Nephron (organoid): Measurements from ENCODE around the gene LDHB.
"Not testable (repeated sequence)": the region's sequence is repeated elsewhere in the genome, so short reads cannot be mapped to it uniquely, and the experiment has no call there.

ENCODE experiments used
- H3K27ac Mint-ChIP-seq, 3 experiments: 2 replicates each; pipeline ENCODE4 v1.8.0; 2020; ENCODE audit warnings: mixed read lengths in 3 of 3, mild to moderate bottlenecking in 2 of 3, moderate library complexity in 1 of 3
- H3K27me3 Mint-ChIP-seq: 2 replicates; pipeline ENCODE4 v1.8.0; 2021; ENCODE audit warnings: low read depth, mild to moderate bottlenecking, moderate library complexity, mixed read lengths
- H3K36me3 Mint-ChIP-seq: 2 replicates; pipeline ENCODE4 v1.8.0; 2020; ENCODE audit warnings: low read depth, mixed read lengths
- H3K4me1 Mint-ChIP-seq: 2 replicates; pipeline ENCODE4 v1.8.0; 2020; ENCODE audit warnings: mixed read lengths
- H3K4me3 Mint-ChIP-seq, 3 experiments: 2 replicates each; pipeline ENCODE4 v1.8.0; 2020; ENCODE audit warnings: mild to moderate bottlenecking in 3 of 3, mixed read lengths in 3 of 3, moderate library complexity in 2 of 3
- H3K9me3 Mint-ChIP-seq: 2 replicates; pipeline ENCODE4 v1.8.0; 2020; ENCODE audit warnings: mixed read lengths
- CTCF ChIP-seq, 3 experiments: fragments of 200-600 bp; sonication (generic); IDR thresholded peaks; one replicate each; pipeline ENCODE4 v1.5.0; 2021; ENCODE audit warnings: antibody characterized with exemption in 3 of 3; ENCODE audit not compliant: unreplicated experiment in 3 of 3

Gene LDHB

GRCh38 chr12:21647179-21647578, 10.5 kb downstream of the LDHB start:
- TF ChIP-seq CTCF (IDR thresholded peaks at IDR 0.05; ENCODE audit: unreplicated experiment in 3 of 3), result no peak
- peaks cover 51% of the 10 kb centered on the region for H3K4me1 Mint-ChIP-seq
- no peaks in the 10 kb centered on the region for H3K9me3 Mint-ChIP-seq
- H3K36me3 Mint-ChIP-seq, result peaks cover 98% of the 10 kb centered on the region
- no peaks in the 10 kb centered on the region for H3K27me3 Mint-ChIP-seq
- H3K27ac Mint-ChIP-seq, result peak overlapping the region in 1 of 3 experiments; percentile 73
- no peak overlapping the region for H3K4me3 Mint-ChIP-seq

DNA sequence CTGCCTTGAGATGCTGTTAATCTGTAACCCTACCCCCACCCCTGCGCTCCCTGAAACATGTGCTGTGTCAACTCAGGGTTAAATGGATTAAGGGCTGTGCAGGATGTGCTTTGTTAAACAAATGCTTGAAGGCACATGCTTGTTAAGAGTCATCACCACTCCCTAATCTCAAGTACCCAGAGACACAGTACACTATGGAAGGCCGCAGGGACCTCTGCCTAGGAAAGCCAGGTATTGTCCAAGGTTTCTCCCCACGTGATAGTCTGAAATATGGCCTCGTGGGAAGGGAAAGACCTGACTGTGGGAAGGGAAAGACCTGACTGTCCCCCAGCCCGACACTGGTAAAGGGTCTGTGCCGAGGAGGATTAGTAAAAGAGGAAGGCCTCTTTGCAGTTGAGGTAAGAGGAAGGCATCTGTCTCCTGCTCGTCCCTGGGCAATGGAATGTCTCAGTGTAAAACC, 12.6 kb downstream of the LDHB start:
- Mint-ChIP-seq H3K4me1 (peaks cover 36% of the 10 kb centered on the region), H3K27ac (peak overlapping the region; percentile 92 to 98 (median 94)), H3K4me3 (peak overlapping the region in 2 of 3 experiments; percentile 28 to 54), H3K36me3 (peaks cover 97% of the 10 kb centered on the region)
- H3K27me3 Mint-ChIP-seq, H3K9me3 Mint-ChIP-seq: not testable (repeated sequence)

GRCh38 chr12:21644516-21644915, 13.1 kb downstream of the LDHB start:
- Mint-ChIP-seq H3K27ac (peak overlapping the region; percentile 92 to 98 (median 94)), H3K4me3 (no peak overlapping the region), H3K4me1 (peaks cover 33% of the 10 kb centered on the region), H3K27me3 (no peaks in the 10 kb centered on the region), H3K36me3 (peaks cover 94% of the 10 kb centered on the region), H3K9me3 (no peaks in the 10 kb centered on the region)
- no peak for TF ChIP-seq CTCF (IDR thresholded peaks at IDR 0.05; ENCODE audit: unreplicated experiment in 3 of 3)

- H3K27me3 Mint-ChIP-seq, result no peaks in the 10 kb centered on the region
- peaks cover 94% of the 10 kb centered on the region for H3K36me3 Mint-ChIP-seq
- H3K27ac Mint-ChIP-seq, result peak overlapping the region in 2 of 3 experiments; percentile 24 to 34
- no peaks in the 10 kb centered on the region for H3K9me3 Mint-ChIP-seq
- peaks cover 25% of the 10 kb centered on the region for H3K4me1 Mint-ChIP-seq
- H3K4me3 Mint-ChIP-seq, result no peak overlapping the region
- no peak for TF ChIP-seq CTCF (IDR thresholded peaks at IDR 0.05; ENCODE audit: unreplicated experiment in 3 of 3)
Measured at GRCh38 chr12:21643758-21644157, 13.9 kb downstream of the LDHB start.

GRCh38 chr12:21642707-21643389, 14.8 kb downstream of the LDHB start:
- no peaks in the 10 kb centered on the region for H3K27me3 Mint-ChIP-seq
- TF ChIP-seq CTCF (IDR thresholded peaks at IDR 0.05; ENCODE audit: unreplicated experiment in 3 of 3), result no peak
- H3K4me1 Mint-ChIP-seq, result peaks cover 25% of the 10 kb centered on the region
- peak overlapping the region in 1 of 3 experiments; percentile 5 for H3K27ac Mint-ChIP-seq
- peaks cover 94% of the 10 kb centered on the region for H3K36me3 Mint-ChIP-seq
- no peak overlapping the region for H3K4me3 Mint-ChIP-seq
- H3K9me3 Mint-ChIP-seq, result no peaks in the 10 kb centered on the region

- H3K4me1 Mint-ChIP-seq, result peaks cover 3% of the 10 kb centered on the region
Measured at GRCh38 chr12:21638054-21638891, 19.4 kb downstream of the LDHB start.

More at GRCh38 chr12:21638054-21638891, 19.4 kb downstream of the LDHB start:
- Mint-ChIP-seq H3K27me3 (no peaks in the 10 kb centered on the region), H3K4me3 (no peak overlapping the region), H3K36me3 (peaks cover 87% of the 10 kb centered on the region), H3K27ac (no peak overlapping the region), H3K9me3 (no peaks in the 10 kb centered on the region)
- no peak for TF ChIP-seq CTCF (IDR thresholded peaks at IDR 0.05; ENCODE audit: unreplicated experiment in 3 of 3)
